HG03196 (cell line): ENCODE results near the gene RNPEP.
"Not testable (repeated sequence)": the region's sequence is repeated elsewhere in the genome, so short reads cannot be mapped to it uniquely, and the experiment has no call there.

Source experiments
- ATAC-seq: cut with Tn5 transposase; IDR thresholded peaks from one replicate; pipeline ENCODE4 v1.9.1; 2021; ENCODE audit not compliant: unreplicated experiment

The RNPEP gene

DNA sequence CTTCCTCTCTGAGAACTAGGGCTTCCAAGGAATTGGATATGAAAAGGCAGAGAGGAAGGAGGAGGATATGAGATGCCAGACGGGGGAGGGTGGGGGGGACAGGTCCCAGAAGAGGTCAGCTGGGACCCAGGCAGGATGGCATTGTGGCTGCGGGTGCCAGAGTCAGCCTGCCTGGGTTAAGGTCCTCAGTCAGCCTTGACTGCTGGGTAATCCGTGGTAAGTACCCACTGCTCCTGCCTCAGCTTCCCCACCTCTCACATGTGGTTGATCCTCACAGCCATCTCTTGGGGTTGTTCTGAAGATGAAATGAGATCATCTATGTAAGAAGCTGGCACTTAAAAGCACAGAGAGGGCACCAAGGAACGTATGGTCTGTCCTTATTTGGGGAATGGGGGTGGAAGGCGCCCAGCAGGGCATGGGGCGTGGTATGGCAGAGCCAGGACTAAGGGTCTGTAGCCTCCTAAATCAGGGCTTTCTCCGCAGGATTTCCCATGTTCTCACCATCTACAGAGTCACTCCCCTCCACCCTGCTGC is 51.8 kb downstream of the RNPEP start:
- ATAC-seq, result no peak

DNA sequence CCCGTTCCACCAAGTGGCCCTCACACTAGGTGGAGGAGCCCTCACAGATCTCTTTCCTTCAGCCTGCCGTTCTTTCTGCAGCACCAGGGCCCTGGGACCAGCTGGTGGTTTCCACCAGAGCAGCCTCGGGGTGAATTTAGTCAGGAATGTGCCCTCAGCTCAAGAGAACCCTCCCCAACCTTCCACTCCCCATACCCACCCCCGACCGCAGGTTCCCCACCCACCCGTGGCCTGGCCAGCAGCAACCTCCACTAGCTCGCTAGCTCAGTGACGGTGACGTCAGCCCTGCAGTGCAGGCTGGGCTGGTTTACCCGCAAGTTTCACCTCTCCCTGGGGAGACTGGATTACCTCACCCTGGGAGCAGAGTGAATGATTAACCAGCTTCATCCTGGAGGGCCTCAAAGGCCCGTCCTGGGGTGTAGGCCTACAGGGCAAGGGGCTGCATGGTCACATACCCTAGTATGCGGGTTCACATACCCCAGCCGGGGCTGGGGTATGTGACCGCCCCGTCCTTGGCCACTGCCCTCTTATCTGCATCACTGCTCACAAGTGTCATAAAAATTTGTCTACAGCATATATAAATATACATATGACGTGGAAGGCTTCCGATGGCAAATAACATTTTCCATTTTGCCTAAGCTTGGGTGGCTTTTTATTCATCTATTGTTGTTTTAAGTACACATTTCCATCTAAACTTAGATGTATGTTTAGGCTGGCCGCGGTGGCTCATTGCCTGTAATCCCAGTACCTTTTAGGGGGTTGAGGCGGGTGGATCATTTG is 52.4 kb downstream of the RNPEP start:
- ATAC-seq, result no peak

DNA sequence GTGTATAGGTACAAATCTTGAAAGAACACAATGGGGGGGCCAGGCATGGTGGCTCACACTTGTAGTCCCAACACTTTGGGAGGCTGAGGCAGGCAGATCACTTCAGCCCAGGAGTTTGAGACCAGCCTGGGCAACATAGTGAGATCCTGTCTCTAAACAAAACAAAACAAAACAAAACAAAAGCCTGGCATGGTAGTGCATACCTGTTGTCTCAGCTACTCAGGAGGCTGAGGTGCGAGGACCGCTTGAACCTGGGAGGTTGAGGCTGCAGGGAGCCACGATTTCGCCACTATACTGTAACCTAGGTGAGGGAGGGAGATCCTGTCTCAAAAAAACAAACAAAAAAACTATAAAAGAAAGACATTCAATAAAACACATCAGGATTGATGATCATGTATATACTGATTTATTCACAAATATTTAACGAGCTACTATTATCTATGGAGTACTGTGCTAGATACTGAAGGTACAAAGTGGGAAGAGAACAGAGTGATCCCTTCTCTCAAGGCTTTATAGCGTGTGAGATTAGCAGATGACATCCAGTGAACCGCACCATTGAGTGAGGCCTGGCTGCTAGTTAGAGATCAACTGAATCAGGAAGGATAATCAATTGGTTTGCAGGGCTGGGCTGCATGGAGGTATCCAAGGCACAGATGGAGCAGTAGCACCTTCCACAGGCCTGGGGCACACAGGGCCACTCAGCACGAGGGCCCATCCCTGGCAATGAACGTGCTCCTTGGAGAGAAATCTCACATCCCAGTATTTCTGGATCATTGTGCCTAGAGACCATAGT is 54.3 kb downstream of the RNPEP start:
- no peak for ATAC-seq

DNA sequence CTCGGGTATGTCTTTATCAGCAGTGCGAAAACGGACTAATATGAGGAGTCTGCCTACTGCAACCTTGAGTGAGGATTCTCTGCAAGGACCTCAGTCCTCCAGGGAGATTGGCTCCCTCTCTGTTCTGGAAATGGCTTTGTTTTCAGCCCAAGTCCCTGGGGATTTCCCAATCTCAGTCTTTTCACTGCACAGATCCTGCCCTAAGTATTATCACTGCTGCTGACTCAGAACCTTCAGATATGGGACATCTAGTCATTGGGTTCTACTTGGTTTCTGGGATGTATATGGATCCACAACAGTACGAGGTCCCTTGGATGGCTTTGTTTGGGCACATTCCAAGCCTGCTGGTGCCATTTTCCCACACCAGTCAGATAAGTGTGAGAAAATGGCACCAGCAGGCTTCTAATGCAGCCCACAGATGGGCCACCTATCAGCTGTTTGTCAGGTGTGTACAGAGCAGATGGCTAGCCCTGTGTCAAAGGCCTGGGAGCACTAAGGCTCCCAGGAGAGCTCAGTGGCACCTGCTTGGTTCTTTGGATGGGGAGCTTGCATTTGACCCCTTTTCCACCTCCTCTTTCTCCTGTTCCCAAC is 55.4 kb downstream of the RNPEP start:
- ATAC-seq, result no peak

DNA sequence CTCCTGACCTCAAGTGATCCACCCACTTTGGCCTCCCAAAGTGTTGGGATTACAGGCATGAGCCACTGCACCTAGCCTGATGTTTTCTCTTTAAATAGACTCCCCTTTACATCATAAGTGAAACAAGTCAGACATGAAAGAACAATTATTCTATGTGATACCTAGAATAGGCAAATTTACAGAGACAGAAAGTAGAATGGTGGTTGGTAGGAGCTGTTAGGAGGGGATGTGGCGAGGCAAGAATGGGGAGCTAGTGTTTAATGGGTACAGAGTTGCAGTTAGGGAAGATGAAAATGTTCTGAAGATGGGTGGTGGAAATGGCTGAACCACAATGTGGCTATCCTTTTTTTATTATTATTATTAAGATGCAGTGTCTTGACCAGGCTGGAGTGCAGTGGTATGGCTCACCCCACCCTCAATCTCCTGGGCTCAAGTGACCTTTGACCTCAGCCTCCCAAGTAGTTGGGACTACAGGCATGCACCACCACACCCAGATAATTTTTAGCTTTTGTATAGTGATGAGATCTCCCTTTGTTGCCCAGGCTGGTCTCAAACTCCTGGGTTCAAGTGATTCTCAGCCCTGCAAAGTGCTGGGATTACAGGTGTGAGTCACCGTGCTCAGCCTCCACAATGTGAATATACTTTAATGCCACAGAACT is 56.4 kb downstream of the RNPEP start:
- ATAC-seq, result no peak

DNA sequence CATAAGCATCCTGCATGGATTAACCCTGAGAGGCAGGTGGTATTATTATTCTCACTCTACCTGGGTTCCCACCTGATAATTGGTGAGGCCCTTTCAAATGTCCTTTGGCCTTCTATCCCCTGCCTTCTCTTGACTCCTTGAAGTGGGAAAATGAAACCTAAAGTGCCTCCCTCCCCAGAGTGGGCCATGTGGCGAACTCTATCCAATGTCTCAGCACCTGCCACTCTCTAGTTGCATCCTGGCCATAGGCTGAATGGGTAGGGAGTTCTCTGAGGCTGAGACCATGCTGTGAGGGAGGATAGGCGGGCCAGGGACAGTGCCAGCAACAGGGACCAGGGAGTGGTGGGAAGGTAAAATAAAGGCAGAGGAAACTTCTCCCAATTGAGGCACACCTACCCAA is 63.3 kb downstream of the RNPEP start:
- no peak for ATAC-seq

DNA sequence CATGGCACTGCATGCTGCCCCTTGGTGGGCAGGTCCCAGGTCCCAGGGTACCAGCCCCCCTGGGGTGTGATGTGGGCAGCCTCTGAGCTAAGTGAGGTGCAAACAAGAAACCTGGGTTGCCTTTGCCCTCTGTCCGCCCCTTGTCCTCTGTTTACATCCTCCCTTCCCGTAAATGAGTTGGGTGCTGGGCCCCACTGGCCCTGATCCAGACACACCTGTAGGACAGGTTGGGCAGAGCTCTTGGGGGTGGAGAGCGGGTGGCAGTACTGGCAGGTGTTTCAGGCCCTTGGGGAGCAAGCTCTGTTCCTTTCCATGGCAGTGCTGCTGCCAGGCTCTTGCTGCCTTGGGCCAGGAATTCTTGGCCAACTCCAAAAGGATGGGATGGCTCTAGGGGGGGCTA is 63.8 kb downstream of the RNPEP start:
- no peak for ATAC-seq

DNA sequence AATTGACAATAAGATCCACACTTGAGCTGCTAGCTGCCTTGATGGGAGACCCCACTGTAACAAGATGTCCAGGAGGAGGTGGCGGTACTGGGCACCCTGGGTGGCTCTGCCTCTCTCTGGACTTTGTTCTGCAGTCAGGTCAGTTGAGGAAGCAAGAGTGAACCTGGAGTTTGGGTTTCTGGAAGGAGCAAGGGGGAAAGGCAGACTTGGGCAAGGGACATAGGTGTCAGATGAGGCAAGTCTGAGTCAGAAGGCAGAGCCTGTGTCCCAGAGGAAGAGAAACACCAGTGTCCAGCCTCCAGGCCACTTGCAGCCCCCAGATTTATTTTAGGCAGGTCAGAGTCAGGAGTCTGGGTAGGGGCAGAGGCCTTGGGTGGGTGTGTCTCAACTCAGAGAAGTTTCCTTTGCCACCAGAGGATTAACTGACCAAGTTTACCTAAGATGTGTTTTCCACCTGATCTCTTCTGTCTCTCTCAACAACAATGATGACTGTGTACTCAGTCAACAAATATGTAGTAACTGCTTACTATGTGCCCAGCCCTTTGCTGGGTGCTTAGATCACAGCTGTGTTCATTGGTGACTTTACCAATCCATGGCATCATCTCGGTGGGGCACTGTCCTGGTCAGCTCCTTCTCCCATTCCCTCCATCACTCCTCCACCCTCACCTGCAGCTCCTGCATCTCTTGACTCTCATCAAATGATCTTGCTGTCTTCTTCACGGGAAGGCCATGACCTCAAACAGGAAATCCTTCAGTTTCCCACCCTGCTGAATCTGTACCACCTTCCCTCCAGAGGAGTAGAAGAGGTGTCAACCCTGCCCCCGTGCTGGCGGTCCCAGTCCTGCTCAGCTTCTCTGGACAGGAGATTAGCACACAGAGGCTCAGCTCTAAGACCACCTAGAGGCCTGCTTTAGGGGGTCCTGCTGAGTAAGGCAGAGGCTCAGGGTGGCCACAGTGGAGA is 64.6 kb downstream of the RNPEP start:
- ATAC-seq, result no peak

DNA sequence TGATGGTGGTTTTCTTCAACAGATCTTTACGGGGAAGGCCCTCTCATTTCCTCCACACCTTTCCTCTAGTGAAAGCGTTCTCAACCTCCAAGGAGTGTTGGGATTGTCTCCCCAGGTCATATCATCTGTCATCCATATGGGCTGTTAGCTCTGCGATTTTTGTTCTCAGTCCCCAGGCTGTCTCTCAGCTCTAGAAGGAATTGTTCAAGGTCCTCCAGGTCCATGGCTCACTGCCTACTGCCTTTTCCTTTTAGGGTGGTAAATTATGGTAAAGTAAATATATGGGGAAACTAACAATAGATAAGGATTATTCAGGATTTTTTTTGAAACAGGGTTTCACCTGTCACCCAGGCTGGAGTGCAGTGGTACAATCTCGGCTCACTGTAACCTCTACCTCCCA is 65.5 kb downstream of the RNPEP start:
- ATAC-seq, result no peak

DNA sequence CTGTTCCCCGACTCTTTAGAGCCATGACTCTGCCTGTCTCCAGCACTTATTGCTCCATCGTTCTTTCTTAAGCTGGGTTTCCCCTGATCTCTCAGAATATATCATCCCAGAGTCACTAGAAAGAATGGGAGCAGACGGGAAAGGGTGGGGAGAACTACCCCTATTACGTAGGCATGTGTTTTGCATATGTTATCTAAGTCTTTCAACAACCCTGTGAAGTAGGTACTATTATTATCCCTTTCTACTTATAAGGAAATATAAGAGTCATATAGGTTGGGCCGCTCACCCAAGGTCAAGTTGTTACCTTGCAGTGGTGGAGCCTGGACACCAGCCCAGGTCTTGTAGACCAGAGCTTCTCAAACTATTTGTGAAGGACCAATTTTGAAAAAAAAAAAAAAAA is 66.7 kb downstream of the RNPEP start:
- no peak for ATAC-seq

DNA sequence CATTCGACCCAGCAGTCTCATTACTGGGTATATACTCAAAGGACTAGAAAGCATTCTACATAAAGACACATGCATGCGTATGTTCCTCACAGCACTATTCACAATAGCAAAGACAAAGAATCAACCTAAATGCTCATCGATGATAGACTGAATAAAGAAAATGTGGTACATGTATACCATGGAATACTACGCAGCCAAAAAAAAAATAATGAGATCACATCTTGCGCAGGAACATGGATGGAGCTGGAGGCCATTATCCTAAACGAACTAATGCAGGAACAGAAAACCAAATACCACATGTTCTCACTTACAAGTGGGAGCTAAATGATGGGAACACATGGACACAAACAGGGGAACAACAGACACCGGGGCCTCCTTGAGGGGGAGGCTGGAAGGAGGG is 71.6 kb downstream of the RNPEP start:
- no peak for ATAC-seq

DNA sequence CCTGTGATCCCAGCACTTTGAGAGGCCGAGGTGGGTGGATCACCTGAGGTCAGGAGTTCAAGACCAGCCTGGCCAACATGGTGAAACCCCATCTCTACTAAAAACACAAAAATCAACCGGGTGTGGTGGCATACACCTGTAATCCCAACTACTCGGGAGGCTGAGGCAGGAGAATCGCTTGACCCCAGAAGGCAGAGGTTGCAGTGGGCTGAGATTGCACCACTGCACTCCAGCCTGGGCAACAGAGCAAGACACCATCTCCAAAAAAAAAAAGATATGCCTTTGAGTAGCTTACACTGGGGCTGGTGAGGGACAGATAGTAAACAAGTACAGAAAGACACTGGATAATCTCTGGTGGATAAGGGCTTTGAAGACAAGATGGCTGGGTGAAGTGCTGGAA is 72.2 kb downstream of the RNPEP start:
- not testable (repeated sequence) for ATAC-seq
